PC-9 (cell line): ENCODE results near the gene TENM4. TPM values are rescaled to one million over a fixed set of nuclear protein-coding genes. Genes with fewer than 3 reads are reported as not detected.

ENCODE experiments used
- BruUV-seq: library from RNA; stranded (reverse); fragments of 400-500 nt; replicated peaks from 2 replicates; lab custom pipeline; 2021; lab: Mats Ljungman, UMichigan
- CTCF ChIA-PET: fragments of 300-600 bp; sonication (Branson Sonifier 250); formaldehyde crosslinking; loops from one replicate; lab custom pipeline; 2022; ENCODE audit warnings: antibody characterized with exemption; lab: Charles Lee
- POLR2A ChIA-PET: fragments of 300-600 bp; sonication (Branson Sonifier 250); formaldehyde crosslinking; loops from one replicate; lab custom pipeline; 2022; ENCODE audit warnings: antibody characterized with exemption; ENCODE audit not compliant: unreplicated experiment; lab: Charles Lee
- DNase-seq, 2 experiments: peaks; one replicate each; pipeline versions ENCODE4 v3.0.0 to v3.0.0-alpha.2; 2015 to 2022; ENCODE audit warnings: mixed read lengths in 1 of 2
- H2AFZ ChIP-seq: fragments of 200-600 bp; sonication (generic); 2 replicates; pipeline ENCODE4 v1.8.1; 2017; ENCODE audit warnings: antibody characterized with exemption
- H3F3A ChIP-seq: fragments of 200-600 bp; sonication (generic); 2 replicates; pipeline ENCODE4 v1.8.1; 2017; ENCODE audit warnings: antibody characterized with exemption, mild to moderate bottlenecking, low read depth; ENCODE audit not compliant: insufficient read depth
- H3K27ac ChIP-seq: fragments of 200-600 bp; sonication (generic); 2 replicates; pipeline ENCODE4 v1.6.1; 2016; ENCODE audit warnings: mixed run types
- H3K27me3 ChIP-seq: fragments of 200-600 bp; sonication (generic); 2 replicates; pipeline ENCODE4 v1.6.1; 2016; ENCODE audit warnings: low read depth, mixed run types; ENCODE audit not compliant: insufficient read depth
- H3K36me3 ChIP-seq: fragments of 200-600 bp; sonication (generic); 2 replicates; pipeline ENCODE4 v1.6.1; 2016; ENCODE audit warnings: low read depth, mixed run types
- H3K4me1 ChIP-seq: fragments of 200-600 bp; sonication (generic); replicated peaks from 2 replicates; pipeline ENCODE4 v1.6.1; 2016; ENCODE audit warnings: mixed run types; ENCODE audit not compliant: insufficient read depth
- H3K4me2 ChIP-seq: fragments of 200-600 bp; sonication (generic); 2 replicates; pipeline ENCODE4 v1.6.1; 2017; ENCODE audit warnings: mixed run types
- H3K4me3 ChIP-seq: fragments of 200-600 bp; sonication (generic); 2 replicates; pipeline ENCODE4 v1.6.1; 2016; ENCODE audit warnings: mixed run types
- H3K79me2 ChIP-seq: fragments of 200-600 bp; sonication (generic); 2 replicates; pipeline ENCODE4 v1.6.1; 2017; ENCODE audit warnings: low read depth, mixed run types
- H3K9me2 ChIP-seq: fragments of 200-600 bp; sonication (generic); 2 replicates; pipeline ENCODE4 v1.8.1; 2017; ENCODE audit warnings: mild to moderate bottlenecking; ENCODE audit not compliant: insufficient read depth
- H3K9me3 ChIP-seq: fragments of 200-600 bp; sonication (generic); 2 replicates; pipeline ENCODE4 v1.8.1; 2016; ENCODE audit warnings: low read depth; ENCODE audit not compliant: insufficient read depth
- H4K20me1 ChIP-seq: fragments of 200-600 bp; sonication (generic); 2 replicates; pipeline ENCODE4 v1.8.1; 2017; ENCODE audit not compliant: insufficient read depth
- EZH2 ChIP-seq: fragments of 200-600 bp; sonication (generic); IDR thresholded peaks from 2 replicates; pipeline ENCODE4 v1.8.0; 2017; ENCODE audit warnings: antibody characterized with exemption, low read depth
- intact Hi-C: fragments of 100-400 bp; cut with micrococcal nuclease; formaldehyde crosslinking; loops from one replicate; pipeline ENCODE4 v1.10.0; 2022; ENCODE audit not compliant: unreplicated experiment
- total RNA-seq: library from RNA; stranded (reverse); gene quantifications from 2 replicates; pipeline ENCODE4 v1.2.3, GENCODE V29; 2021
- TF ChIP-seq, protein P1 (sequence below): fragments of 200-600 bp; sonication (generic); conservative IDR thresholded peaks from 2 replicates; pipeline ENCODE4 v1.6.1; 2017; ENCODE audit warnings: mixed run types, antibody characterized with exemption, mild to moderate bottlenecking, moderate library complexity

TENM4 gene
- total RNA-seq, 1 experiment from 2014 or later, result not detected

DNA sequence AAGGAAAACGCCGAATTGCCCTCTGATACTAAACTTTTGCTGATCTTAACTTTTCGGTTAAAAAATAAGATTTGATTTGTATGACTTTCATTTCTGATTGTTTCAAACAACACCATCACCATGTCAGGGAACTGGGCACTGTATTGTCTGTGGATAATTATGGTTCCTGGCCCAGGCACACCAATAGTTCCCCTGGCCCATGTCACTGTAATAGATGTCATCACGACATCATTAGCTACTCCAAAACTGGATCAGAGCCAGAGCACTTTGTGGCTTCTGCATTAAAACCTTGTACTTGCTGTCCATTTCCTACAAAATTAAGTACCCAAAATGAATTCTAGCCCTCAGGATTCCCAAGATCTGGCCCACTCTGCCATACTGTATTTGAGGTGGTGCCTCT lies 746.7 kb downstream of the TENM4 start:
- no peak overlapping the region for H3K27ac ChIP-seq
- H2AFZ ChIP-seq, result no peak overlapping the region
- no peaks in the 10 kb centered on the region for H3K36me3 ChIP-seq
- H3K4me2 ChIP-seq, result no peak overlapping the region
- BruUV-seq, result no TSS peak
- TF ChIP-seq EZH2, result no peak
- TF ChIP-seq, protein P1, sequence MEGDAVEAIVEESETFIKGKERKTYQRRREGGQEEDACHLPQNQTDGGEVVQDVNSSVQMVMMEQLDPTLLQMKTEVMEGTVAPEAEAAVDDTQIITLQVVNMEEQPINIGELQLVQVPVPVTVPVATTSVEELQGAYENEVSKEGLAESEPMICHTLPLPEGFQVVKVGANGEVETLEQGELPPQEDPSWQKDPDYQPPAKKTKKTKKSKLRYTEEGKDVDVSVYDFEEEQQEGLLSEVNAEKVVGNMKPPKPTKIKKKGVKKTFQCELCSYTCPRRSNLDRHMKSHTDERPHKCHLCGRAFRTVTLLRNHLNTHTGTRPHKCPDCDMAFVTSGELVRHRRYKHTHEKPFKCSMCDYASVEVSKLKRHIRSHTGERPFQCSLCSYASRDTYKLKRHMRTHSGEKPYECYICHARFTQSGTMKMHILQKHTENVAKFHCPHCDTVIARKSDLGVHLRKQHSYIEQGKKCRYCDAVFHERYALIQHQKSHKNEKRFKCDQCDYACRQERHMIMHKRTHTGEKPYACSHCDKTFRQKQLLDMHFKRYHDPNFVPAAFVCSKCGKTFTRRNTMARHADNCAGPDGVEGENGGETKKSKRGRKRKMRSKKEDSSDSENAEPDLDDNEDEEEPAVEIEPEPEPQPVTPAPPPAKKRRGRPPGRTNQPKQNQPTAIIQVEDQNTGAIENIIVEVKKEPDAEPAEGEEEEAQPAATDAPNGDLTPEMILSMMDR, result no peak
- H4K20me1 ChIP-seq, result no peaks in the 10 kb centered on the region
- H3K4me3 ChIP-seq, result no peak overlapping the region
- H3K27me3 ChIP-seq, result peaks cover 44% of the 10 kb centered on the region
- no peaks in the 10 kb centered on the region for H3K4me1 ChIP-seq
- no peaks in the 10 kb centered on the region for H3K79me2 ChIP-seq
- H3K9me3 ChIP-seq, result no peaks in the 10 kb centered on the region
- ChIA-PET POLR2A (no interaction called here), CTCF (no interaction called here)
- no peaks in the 10 kb centered on the region for H3F3A ChIP-seq
- intact Hi-C loops, result no loop called here
- no peak for DNase-seq
- no peaks in the 10 kb centered on the region for H3K9me2 ChIP-seq

GRCh38 chr11:78691215-78691614 lies 749.6 kb downstream of the TENM4 start:
- Histone ChIP-seq H3K9me3 (no peaks in the 10 kb centered on the region), H3F3A (no peaks in the 10 kb centered on the region), H3K4me2 (no peak overlapping the region), H3K9me2 (no peaks in the 10 kb centered on the region), H3K27me3 (peaks cover 22% of the 10 kb centered on the region), H3K27ac (no peak overlapping the region), H3K4me3 (no peak overlapping the region), H2AFZ (no peak overlapping the region), H3K79me2 (no peaks in the 10 kb centered on the region), H4K20me1 (no peaks in the 10 kb centered on the region), H3K4me1 (0 out of 2 replicates have a peak, but pooled peaks cover 5% of the 10 kb centered on the region), H3K36me3 (no peaks in the 10 kb centered on the region)
- BruUV-seq, result no TSS peak
- CTCF ChIA-PET, result no interaction called here
- DNase-seq, result no peak
- intact Hi-C loops, result no loop called here
- TF ChIP-seq EZH2, result no peak
- TF ChIP-seq, protein P1, result no peak
- POLR2A ChIA-PET, result no interaction called here

GRCh38 chr11:78690352-78690987 lies 750.4 kb downstream of the TENM4 start:
- H3K4me1 ChIP-seq, result 0 out of 2 replicates have a peak, but pooled peaks cover 5% of the 10 kb centered on the region
- H3F3A ChIP-seq, result no peaks in the 10 kb centered on the region
- H2AFZ ChIP-seq, result no peak overlapping the region
- H3K9me3 ChIP-seq, result no peaks in the 10 kb centered on the region
- DNase-seq, result no peak
- H3K27ac ChIP-seq, result no peak overlapping the region
- intact Hi-C loops, result no loop called here
- no TSS peak for BruUV-seq
- no peaks in the 10 kb centered on the region for H3K79me2 ChIP-seq
- no peak overlapping the region for H3K4me2 ChIP-seq
- POLR2A ChIA-PET, result no interaction called here
- peaks cover 17% of the 10 kb centered on the region for H3K27me3 ChIP-seq
- no peaks in the 10 kb centered on the region for H3K36me3 ChIP-seq
- no peaks in the 10 kb centered on the region for H3K9me2 ChIP-seq
- TF ChIP-seq, protein P1, result no peak
- CTCF ChIA-PET, result no interaction called here
- no peak overlapping the region for H3K4me3 ChIP-seq
- H4K20me1 ChIP-seq, result no peaks in the 10 kb centered on the region
